CMK (cell line): ENCODE results near the gene PAK4.
"Not testable (repeated sequence)": the region's sequence is repeated elsewhere in the genome, so short reads cannot be mapped to it uniquely, and the experiment has no call there.

Experiments used
- DNase-seq: peaks from one replicate; pipeline ENCODE4 v3.0.0-alpha.2; 2010; ENCODE audit warnings: low read depth

The PAK4 gene

GRCh38 chr19:39125554-39126311 lies at the start of gene PAK4:
Gene PAK4 (plus strand): TSS chr19:39125786. CDS start chr19:39169554, 43,768 bp downstream.
- peak; percentile 92 for DNase-seq

DNA sequence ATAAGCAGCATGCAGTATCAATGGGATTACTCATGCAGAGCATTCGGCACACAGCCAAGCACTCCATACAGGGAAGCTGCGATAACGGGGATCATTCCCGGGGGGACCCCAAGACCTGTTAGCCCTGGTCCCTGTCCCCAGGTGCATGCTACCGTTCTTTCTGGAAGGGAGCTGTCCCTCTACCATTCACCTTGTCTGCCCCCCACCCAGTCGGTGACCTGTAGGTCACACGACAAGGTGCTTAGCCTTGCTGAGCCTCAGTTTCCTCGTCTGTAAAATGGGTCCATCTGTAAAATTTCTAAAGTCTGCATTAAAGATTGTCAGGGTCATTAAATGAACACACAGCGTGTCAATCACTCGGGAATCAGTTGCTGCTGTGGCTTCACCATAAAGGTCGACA lies 48.3 kb upstream of the PAK4 start:
- no peak for DNase-seq

DNA sequence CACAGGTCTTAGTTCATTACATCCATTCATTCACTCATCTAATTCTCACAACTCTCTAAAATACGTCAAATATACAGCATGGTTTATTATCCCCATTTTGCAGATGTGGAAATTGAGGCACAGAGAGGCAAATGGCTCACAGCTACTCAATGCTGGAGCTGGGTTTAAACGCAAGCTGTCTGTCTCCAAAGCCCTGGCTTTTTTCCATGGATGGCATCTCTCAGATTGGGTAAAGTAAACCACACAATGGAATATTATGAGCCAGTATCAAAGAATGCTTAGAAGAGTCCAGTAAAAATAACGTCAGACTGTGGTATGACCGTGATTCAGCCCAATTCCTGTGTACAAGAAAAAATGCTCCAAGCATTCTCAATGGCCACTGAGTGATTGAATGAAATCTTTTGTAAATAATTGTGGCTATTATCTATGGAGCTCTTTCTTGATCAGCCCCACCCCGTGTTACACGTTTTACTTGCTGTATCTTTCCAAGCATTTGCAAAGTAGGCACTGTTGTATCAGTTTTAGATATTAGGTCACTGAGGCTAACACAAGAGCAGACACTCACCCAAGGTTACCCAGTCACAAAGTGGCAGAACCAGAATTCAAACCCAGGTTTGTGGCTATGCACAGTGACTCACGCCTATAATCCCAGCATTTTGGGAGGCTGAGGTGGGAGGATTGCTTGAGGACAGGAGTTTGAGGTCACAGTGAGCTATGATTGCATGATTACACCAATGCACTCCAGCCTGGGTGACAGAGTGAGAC lies 47.0 kb upstream of the PAK4 start:
- DNase-seq: no peak

DNA sequence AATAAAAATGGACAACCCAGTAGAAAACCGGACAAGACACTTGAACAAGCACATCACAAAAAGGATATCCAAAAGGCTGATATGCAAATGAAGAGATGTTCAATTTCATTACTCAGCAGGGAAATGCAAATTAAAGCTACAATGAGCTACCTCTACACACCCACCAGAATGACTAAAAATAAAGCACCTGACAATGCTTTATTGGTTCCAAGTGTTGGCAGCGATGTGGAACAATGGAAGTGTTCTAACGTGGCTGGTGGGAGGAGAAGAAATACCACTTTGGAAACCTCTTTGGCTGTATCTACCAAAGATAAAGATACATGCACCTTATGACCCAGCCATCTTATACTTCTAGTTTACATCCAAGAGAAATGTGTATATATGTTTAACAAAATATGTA lies 45.2 kb upstream of the PAK4 start:
- DNase-seq: no peak

GRCh38 chr19:39082167-39082566 lies 43.4 kb upstream of the PAK4 start:
- no peak for DNase-seq

- no peak for DNase-seq
Observed at GRCh38 chr19:39082745-39083598, 42.6 kb upstream of the PAK4 start.

- no peak for DNase-seq
Observed at GRCh38 chr19:39083599-39083982, 42.0 kb upstream of the PAK4 start.

DNA sequence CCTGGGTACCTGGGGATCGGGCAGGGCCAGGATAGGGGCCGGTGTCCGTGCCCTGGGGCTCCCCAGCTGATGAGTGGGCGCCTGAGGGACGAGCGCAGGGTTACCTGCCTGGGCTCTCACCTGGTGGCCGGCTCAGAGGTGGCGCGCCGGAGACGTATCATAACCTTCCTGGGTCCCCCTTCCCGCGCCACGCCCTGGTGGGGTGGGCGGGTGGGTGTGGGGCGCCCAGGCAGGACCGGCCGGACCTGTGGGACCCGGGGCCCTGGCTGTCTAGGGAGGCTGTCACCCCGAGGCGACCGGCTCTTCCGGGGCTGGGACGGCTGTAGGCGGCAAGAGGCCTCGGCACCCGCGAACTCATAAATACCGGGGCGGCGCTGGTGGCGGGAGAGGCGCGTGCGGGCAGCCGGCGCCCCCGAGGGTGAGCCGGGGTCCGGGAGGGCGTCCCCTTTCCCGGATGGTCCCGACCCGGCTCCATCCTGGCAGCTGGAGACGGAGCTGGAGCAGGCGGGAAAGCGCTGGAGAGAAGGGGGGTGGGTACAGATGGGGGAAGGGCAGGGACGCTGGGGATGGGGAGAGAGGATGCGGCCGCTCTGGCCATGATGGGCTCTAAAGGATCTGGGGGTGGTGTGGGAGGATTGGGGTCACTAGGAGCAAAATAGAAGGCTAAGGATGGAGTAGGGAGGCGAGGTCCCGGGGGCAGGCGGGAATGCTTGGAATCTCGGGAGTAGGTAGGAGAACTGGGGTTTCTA lies 41.4 kb upstream of the PAK4 start, which contains the start of gene ACP7:
TSS of gene ACP7 (plus strand) at position 386 of the 749 bp plus-strand sequence. CDS start 902 bp downstream, outside the sequence.
- no peak for DNase-seq

GRCh38 chr19:39084732-39085080 lies 40.9 kb upstream of the PAK4 start:
- no peak for DNase-seq

GRCh38 chr19:39085392-39085791 lies 40.2 kb upstream of the PAK4 start:
- no peak for DNase-seq

GRCh38 chr19:39086386-39086785 lies 39.2 kb upstream of the PAK4 start:
- no peak for DNase-seq

- no peak for DNase-seq
Observed at GRCh38 chr19:39087907-39088686, 37.5 kb upstream of the PAK4 start.

GRCh38 chr19:39090016-39090415 lies 35.6 kb upstream of the PAK4 start:
- not testable (repeated sequence) for DNase-seq

DNA sequence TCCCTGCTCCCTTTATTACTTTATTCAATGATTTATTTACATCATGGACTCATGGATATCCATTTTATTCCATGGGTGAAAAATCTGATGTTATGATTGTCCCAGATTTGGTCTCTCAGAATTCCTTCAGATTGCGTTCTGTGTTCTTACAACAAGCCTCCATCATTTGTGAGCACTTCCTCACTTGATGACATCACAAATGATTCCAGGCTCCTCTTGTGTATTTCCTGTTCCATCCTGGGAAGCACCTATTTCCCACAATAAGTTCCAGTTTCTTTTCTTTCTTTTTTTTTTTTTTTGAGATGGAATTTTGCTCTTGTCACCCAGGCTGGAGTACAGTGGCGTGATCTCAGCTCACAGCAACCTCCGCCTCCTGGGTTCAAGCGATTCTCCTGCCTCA lies 34.7 kb upstream of the PAK4 start:
- DNase-seq: no peak

GRCh38 chr19:39095799-39096540 lies 29.6 kb upstream of the PAK4 start:
- DNase-seq: not testable (repeated sequence)

- no peak for DNase-seq
Observed at GRCh38 chr19:39097299-39097698, 28.3 kb upstream of the PAK4 start.

GRCh38 chr19:39097721-39098120 lies 27.9 kb upstream of the PAK4 start:
- no peak for DNase-seq

DNA sequence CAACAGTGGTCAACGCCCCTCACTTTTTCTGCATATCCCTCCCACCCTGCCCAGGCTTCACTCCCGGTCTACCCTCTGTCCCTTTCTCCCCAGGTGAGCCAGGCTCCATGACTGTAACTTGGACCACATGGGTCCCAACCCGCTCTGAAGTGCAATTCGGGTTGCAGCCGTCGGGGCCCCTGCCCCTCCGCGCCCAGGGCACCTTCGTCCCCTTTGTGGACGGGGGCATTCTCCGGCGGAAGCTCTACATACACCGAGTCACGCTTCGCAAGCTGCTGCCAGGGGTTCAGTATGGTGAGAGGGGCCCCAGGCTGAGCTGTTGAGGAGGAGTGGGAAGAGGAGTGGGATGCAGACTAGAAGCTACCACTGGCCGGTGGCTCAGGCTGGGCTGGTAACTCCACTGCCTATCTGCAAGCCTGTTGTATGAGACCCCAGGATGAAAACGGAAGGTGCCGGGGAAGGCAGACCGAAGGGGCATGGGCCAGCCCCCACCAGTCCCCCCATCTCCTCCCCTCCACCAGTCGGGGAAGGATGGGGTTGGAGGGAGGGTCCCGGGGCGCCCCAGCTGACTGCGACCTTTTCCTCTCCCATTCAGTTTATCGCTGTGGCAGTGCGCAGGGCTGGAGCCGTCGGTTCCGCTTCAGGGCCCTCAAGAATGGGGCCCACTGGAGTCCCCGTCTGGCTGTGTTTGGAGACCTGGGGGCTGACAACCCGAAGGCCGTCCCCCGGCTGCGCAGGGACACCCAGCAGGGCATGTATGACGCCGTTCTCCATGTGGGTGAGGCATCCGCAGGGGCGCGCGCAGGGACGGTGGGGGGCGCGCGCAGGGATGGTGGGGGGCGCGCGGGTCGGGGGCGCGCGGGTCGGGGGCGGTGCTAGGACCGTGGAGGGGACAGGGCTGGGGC lies 27.0 kb upstream of the PAK4 start:
- no peak for DNase-seq

- no peak for DNase-seq
Observed at GRCh38 chr19:39099341-39099740, 26.2 kb upstream of the PAK4 start.
